Measurements from ENCODE around the gene TMEM54. TPM values are rescaled to one million over a fixed set of nuclear protein-coding genes. Genes with fewer than 3 reads are reported as not detected.

The TMEM54 gene
- total and polyA plus RNA-seq, 2 donors (not counting 1 experiment from before 2014, with no cell fraction given), result 0.13 TPM; not detected in 1

- Histone ChIP-seq H3K27ac (ENCODE audit: low read length in 2 of 2) (no peak overlapping the region), H3K36me3 (replicated peaks in 1 of 2; ENCODE audit: control extremely low read depth in 1 of 2, control insufficient read depth in 1 of 2, extremely low read depth in 1 of 2, insufficient read depth in 2 of 2, low read length in 1 of 2) (no peaks in the 10 kb centered on the region), H3K4me1 (ENCODE audit: control insufficient read depth in 2 of 2, insufficient read depth in 2 of 2, low read length in 2 of 2) (peaks cover 3 to 6% of the 10 kb centered on the region in 2 donors), H4K20me1 (ENCODE audit: control insufficient read depth, insufficient read depth, low read length, poor library complexity, severe bottlenecking) (no peaks in the 10 kb centered on the region), H3K4me2 (replicated peaks; ENCODE audit: low read depth, low read length, poor library complexity, severe bottlenecking) (no peak overlapping the region), H3K27me3 (replicated peaks in 1 of 4; ENCODE audit: control extremely low read depth in 1 of 4, control insufficient read depth in 3 of 4, insufficient read depth in 4 of 4, low read length in 3 of 4) (peaks cover 0 to 53% (median 19%) of the 10 kb centered on the region in 4 experiments), H3K4me3 (ENCODE audit: control extremely low read depth in 1 of 5, extremely low read depth in 1 of 5, insufficient read depth in 1 of 5, low read depth in 2 of 5, low read length in 4 of 5) (no peak overlapping the region), H3K9ac (ENCODE audit: low read length) (no peak overlapping the region), H3K79me2 (ENCODE audit: control insufficient read depth, insufficient read depth, low read length) (no peaks in the 10 kb centered on the region), H2AFZ (ENCODE audit: insufficient read depth, low read depth, low read length, poor library complexity, severe bottlenecking) (no peak overlapping the region), H3K9me3 (ENCODE audit: control extremely low read depth in 1 of 3, control insufficient read depth in 2 of 3, insufficient read depth in 1 of 3, low read length in 2 of 3) (peaks cover 0 to 8% (median 0%) of the 10 kb centered on the region in 3 donors)
- 39% methylated on average over 12 of the region's 12 CpGs for WGBS (ENCODE audit: insufficient coverage)
- intact Hi-C loops (cut with micrococcal nuclease), result no loop called here
- no peak for ATAC-seq (ENCODE audit: low read depth)
- POLR2A ChIA-PET, result no interaction called here
- Mint-ChIP-seq H3K27ac (no peak overlapping the region), H3K4me1 (peaks cover 10% of the 10 kb centered on the region), H3K4me3 (no peak overlapping the region), H3K9me3 (ENCODE audit: insufficient read depth) (no peaks in the 10 kb centered on the region), H3K27me3 (peaks cover 52% of the 10 kb centered on the region)
- no peak for TF ChIP-seq CTCF (IDR thresholded peaks at IDR 0.05)
- TF ChIP-seq EZH2 (IDR thresholded peaks at IDR 0.05; ENCODE audit: borderline replicate concordance, insufficient read depth, low read depth, low read length, poor library complexity, severe bottlenecking), result no peak
- no peak for DNase-seq
- CTCF ChIA-PET, result interaction anchor here (0.6 kb wide), 1 partner anchor 201 kb away, joined by 3 read pairs; no protein-coding TSS in a partner anchor
These were observed 16.5 kb downstream of the TMEM54 start for GRCh38 chr1:32884726-32885125.

- ChIA-PET CTCF (no interaction called here), POLR2A (no interaction called here)
- peaks cover 0 to 48% (median 18%) of the 10 kb centered on the region in 4 experiments for H3K27me3 ChIP-seq (replicated peaks in 1 of 4; ENCODE audit: control extremely low read depth in 1 of 4, control insufficient read depth in 3 of 4, insufficient read depth in 4 of 4, low read length in 3 of 4)
- no peak overlapping the region for H3K9ac ChIP-seq (ENCODE audit: low read length)
- H2AFZ ChIP-seq (ENCODE audit: insufficient read depth, low read depth, low read length, poor library complexity, severe bottlenecking), result no peak overlapping the region
- H3K4me1 ChIP-seq (ENCODE audit: control insufficient read depth in 2 of 2, insufficient read depth in 2 of 2, low read length in 2 of 2), result peaks cover 3 to 6% of the 10 kb centered on the region in 2 donors
- Mint-ChIP-seq H3K4me3 (no peak overlapping the region), H3K9me3 (ENCODE audit: insufficient read depth) (no peaks in the 10 kb centered on the region), H3K4me1 (peaks cover 10% of the 10 kb centered on the region), H3K27ac (no peak overlapping the region), H3K27me3 (peaks cover 44% of the 10 kb centered on the region)
- intact Hi-C loops (cut with micrococcal nuclease), result no loop called here
- no peaks in the 10 kb centered on the region for H3K79me2 ChIP-seq (ENCODE audit: control insufficient read depth, insufficient read depth, low read length)
- no peak overlapping the region for H3K27ac ChIP-seq (ENCODE audit: low read length in 2 of 2)
- TF ChIP-seq EZH2 (IDR thresholded peaks at IDR 0.05; ENCODE audit: borderline replicate concordance, insufficient read depth, low read depth, low read length, poor library complexity, severe bottlenecking) (no peak), CTCF (IDR thresholded peaks at IDR 0.05) (no peak)
- no peak for ATAC-seq (ENCODE audit: low read depth)
- no peak for DNase-seq
- 0% methylated on average over 1 of the region's 4 CpGs for WGBS (ENCODE audit: insufficient coverage)
- H3K9me3 ChIP-seq (ENCODE audit: control extremely low read depth in 1 of 3, control insufficient read depth in 2 of 3, insufficient read depth in 1 of 3, low read length in 2 of 3), result peaks cover 0 to 8% (median 0%) of the 10 kb centered on the region in 3 donors
- no peak overlapping the region for H3K4me2 ChIP-seq (replicated peaks; ENCODE audit: low read depth, low read length, poor library complexity, severe bottlenecking)
- H4K20me1 ChIP-seq (ENCODE audit: control insufficient read depth, insufficient read depth, low read length, poor library complexity, severe bottlenecking), result no peaks in the 10 kb centered on the region
- H3K4me3 ChIP-seq (ENCODE audit: control extremely low read depth in 1 of 5, extremely low read depth in 1 of 5, insufficient read depth in 1 of 5, low read depth in 2 of 5, low read length in 4 of 5), result no peak overlapping the region
- H3K36me3 ChIP-seq (replicated peaks in 1 of 2; ENCODE audit: control extremely low read depth in 1 of 2, control insufficient read depth in 1 of 2, extremely low read depth in 1 of 2, insufficient read depth in 2 of 2, low read length in 1 of 2), result no peaks in the 10 kb centered on the region
These were observed 17.2 kb downstream of the TMEM54 start for GRCh38 chr1:32884032-32884372.
